Endodermal cell (in vitro differentiated cells): Measurements from ENCODE around the gene HOXB1. TPM values are rescaled to one million over a fixed set of nuclear protein-coding genes. Genes with fewer than 3 reads are reported as not detected.

Experiments
- DNase-seq: peaks from one replicate; pipeline ENCODE4 v3.0.0-alpha.2; 2017
- H3K27ac ChIP-seq: 2 replicates; pipeline ENCODE4 v1.5.1; 2013; ENCODE audit warnings: mild to moderate bottlenecking, low read depth, low read length, moderate library complexity
- H3K27me3 ChIP-seq: 2 replicates; pipeline ENCODE4 v1.6.1; 2013; ENCODE audit warnings: mild to moderate bottlenecking, low read length, moderate library complexity; ENCODE audit not compliant: insufficient read depth, control insufficient read depth, poor library complexity, severe bottlenecking
- H3K36me3 ChIP-seq: 2 replicates; pipeline ENCODE4 v1.7.0; 2013; ENCODE audit warnings: mild to moderate bottlenecking, low read length, moderate library complexity; ENCODE audit not compliant: control insufficient read depth, insufficient read depth
- H3K4me1 ChIP-seq: one replicate; pipeline ENCODE4 v1.7.0; 2013; ENCODE audit warnings: low read length; ENCODE audit not compliant: control insufficient read depth, insufficient read depth
- H3K4me3 ChIP-seq: 2 replicates; pipeline ENCODE4 v1.5.1; 2013; ENCODE audit warnings: mild to moderate bottlenecking, low read length, moderate library complexity
- H3K9ac ChIP-seq: 2 replicates; pipeline ENCODE4 v1.6.1; 2013; ENCODE audit warnings: mild to moderate bottlenecking, low read length, moderate library complexity; ENCODE audit not compliant: poor library complexity, severe bottlenecking; ENCODE audit errors: extremely low read depth
- H3K9me3 ChIP-seq: 2 replicates; pipeline ENCODE4 v1.6.1; 2013; ENCODE audit warnings: mild to moderate bottlenecking, low read length, moderate library complexity; ENCODE audit not compliant: control insufficient read depth
- H3K27ac Mint-ChIP-seq: 2 replicates; pipeline ENCODE4 v1.8.0; 2020; ENCODE audit warnings: mixed read lengths
- H3K27me3 Mint-ChIP-seq: 2 replicates; pipeline ENCODE4 v1.8.0; 2021; ENCODE audit warnings: mild to moderate bottlenecking, mixed read lengths; ENCODE audit not compliant: insufficient read depth
- H3K36me3 Mint-ChIP-seq: 2 replicates; pipeline ENCODE4 v1.8.0; 2020; ENCODE audit warnings: low read depth, mixed read lengths
- H3K4me1 Mint-ChIP-seq: 2 replicates; pipeline ENCODE4 v1.8.0; 2020; ENCODE audit warnings: mixed read lengths
- H3K4me3 Mint-ChIP-seq: 2 replicates; pipeline ENCODE4 v1.8.0; 2020; ENCODE audit warnings: mild to moderate bottlenecking, moderate library complexity, mixed read lengths
- H3K9me3 Mint-ChIP-seq: 2 replicates; pipeline ENCODE4 v1.8.0; 2020; ENCODE audit warnings: mild to moderate bottlenecking, mixed read lengths
- WGBS, 2 experiments: methylation state at CpG; one replicate each; pipeline versions ENCODE4 v1.1.5 to v1.1.7; 2013; ENCODE audit warnings: missing lambda C conversion rate in 2 of 2, mixed read lengths in 1 of 2; ENCODE audit not compliant: insufficient coverage in 1 of 2, insufficient read length in 1 of 2; 5-methylcytosine and 5-hydroxymethylcytosine counted together
- total RNA-seq, 2 donors: library from RNA; stranded (reverse); fragmentation: NEBNext Ultra II Directional in 1 of 2; extraction: Animal tissue kit (Norgen Biotek cat#: 25700) in 1 of 2; gene quantifications; 2 replicates in 1 of 2; 3 replicates in 1 of 2; pipeline ENCODE4 v1.2.1, GENCODE V29; 2021
- TF ChIP-seq, protein P1 (sequence below): fragments of 200-600 bp; sonication (generic); conservative IDR thresholded peaks from 2 replicates; pipeline ENCODE4 v1.5.0; 2021; ENCODE audit warnings: antibody characterized with exemption, mild to moderate bottlenecking

Gene HOXB1
- total RNA-seq, 2 donors from 2014 or later, result not detected

GRCh38 chr17:48520631-48521079, 10.2 kb downstream of the HOXB1 start:
- Mint-ChIP-seq H3K4me1 (peaks cover 20% of the 10 kb centered on the region), H3K27me3 (peaks cover 91% of the 10 kb centered on the region), H3K36me3 (no peaks in the 10 kb centered on the region), H3K27ac (no peak overlapping the region), H3K9me3 (no peaks in the 10 kb centered on the region), H3K4me3 (no peak overlapping the region)
- peak overlapping the region; percentile 75 for H3K27ac ChIP-seq
- 20 to 59% methylated on average over 1 of the region's 1 CpG for WGBS, 2 experiments
- DNase-seq, result peak; percentile 68
- H3K9me3 ChIP-seq, result no peaks in the 10 kb centered on the region
- peaks cover 11% of the 10 kb centered on the region for H3K4me1 ChIP-seq
- peaks cover 35% of the 10 kb centered on the region for H3K27me3 ChIP-seq
- no peak overlapping the region for H3K9ac ChIP-seq
- H3K4me3 ChIP-seq, result no peak overlapping the region
- TF ChIP-seq, protein P1, sequence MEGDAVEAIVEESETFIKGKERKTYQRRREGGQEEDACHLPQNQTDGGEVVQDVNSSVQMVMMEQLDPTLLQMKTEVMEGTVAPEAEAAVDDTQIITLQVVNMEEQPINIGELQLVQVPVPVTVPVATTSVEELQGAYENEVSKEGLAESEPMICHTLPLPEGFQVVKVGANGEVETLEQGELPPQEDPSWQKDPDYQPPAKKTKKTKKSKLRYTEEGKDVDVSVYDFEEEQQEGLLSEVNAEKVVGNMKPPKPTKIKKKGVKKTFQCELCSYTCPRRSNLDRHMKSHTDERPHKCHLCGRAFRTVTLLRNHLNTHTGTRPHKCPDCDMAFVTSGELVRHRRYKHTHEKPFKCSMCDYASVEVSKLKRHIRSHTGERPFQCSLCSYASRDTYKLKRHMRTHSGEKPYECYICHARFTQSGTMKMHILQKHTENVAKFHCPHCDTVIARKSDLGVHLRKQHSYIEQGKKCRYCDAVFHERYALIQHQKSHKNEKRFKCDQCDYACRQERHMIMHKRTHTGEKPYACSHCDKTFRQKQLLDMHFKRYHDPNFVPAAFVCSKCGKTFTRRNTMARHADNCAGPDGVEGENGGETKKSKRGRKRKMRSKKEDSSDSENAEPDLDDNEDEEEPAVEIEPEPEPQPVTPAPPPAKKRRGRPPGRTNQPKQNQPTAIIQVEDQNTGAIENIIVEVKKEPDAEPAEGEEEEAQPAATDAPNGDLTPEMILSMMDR, result no peak
- H3K36me3 ChIP-seq, result no peaks in the 10 kb centered on the region

DNA sequence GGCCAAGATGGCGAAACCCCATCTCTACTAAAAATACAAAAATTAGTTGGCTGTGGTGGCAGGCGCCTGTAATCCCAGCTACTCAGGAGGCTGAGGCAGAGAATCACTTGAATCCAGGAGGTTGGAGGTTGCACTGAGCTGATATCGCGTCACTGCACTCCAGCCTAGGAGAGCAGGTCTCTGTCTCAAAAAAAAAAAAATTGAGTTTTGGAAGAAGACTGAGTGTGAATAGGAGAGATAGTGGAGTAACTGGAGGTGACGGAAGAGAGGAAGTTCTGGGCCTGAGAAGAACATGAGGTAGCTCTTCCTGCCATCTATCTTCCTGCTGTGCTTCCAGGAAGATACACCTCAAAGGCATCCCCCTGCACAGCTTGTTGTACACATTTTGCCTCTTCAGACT, 11.4 kb downstream of the HOXB1 start:
- H3K27ac Mint-ChIP-seq, result no peak overlapping the region
- H3K27ac ChIP-seq, result no peak overlapping the region
- peak; percentile 44 for DNase-seq
- TF ChIP-seq, protein P1, result no peak
- H3K9me3 Mint-ChIP-seq, result no peaks in the 10 kb centered on the region
- H3K36me3 Mint-ChIP-seq, result no peaks in the 10 kb centered on the region
- peaks cover 25% of the 10 kb centered on the region for H3K27me3 ChIP-seq
- no peaks in the 10 kb centered on the region for H3K36me3 ChIP-seq
- no peaks in the 10 kb centered on the region for H3K9me3 ChIP-seq
- H3K4me1 Mint-ChIP-seq, result peaks cover 24% of the 10 kb centered on the region
- no peak overlapping the region for H3K4me3 Mint-ChIP-seq
- peaks cover 16% of the 10 kb centered on the region for H3K4me1 ChIP-seq
- no peak overlapping the region for H3K9ac ChIP-seq
- H3K4me3 ChIP-seq, result no peak overlapping the region
- 80 to 81% methylated on average over 4 to 5 of the region's 5 CpGs for WGBS, 2 experiments
- H3K27me3 Mint-ChIP-seq, result peaks cover 91% of the 10 kb centered on the region

GRCh38 chr17:48517478-48517877, 13.3 kb downstream of the HOXB1 start:
- H3K27ac Mint-ChIP-seq, result no peak overlapping the region
- TF ChIP-seq, protein P1, result no peak
- H3K4me1 Mint-ChIP-seq, result peaks cover 39% of the 10 kb centered on the region
- no peak overlapping the region for H3K4me3 ChIP-seq
- H3K9me3 ChIP-seq, result no peaks in the 10 kb centered on the region
- H3K36me3 ChIP-seq, result no peaks in the 10 kb centered on the region
- peaks cover 87% of the 10 kb centered on the region for H3K27me3 Mint-ChIP-seq
- no peak overlapping the region for H3K4me3 Mint-ChIP-seq
- DNase-seq, result no peak
- H3K4me1 ChIP-seq, result peaks cover 22% of the 10 kb centered on the region
- H3K36me3 Mint-ChIP-seq, result no peaks in the 10 kb centered on the region
- H3K9ac ChIP-seq, result no peak overlapping the region
- H3K27me3 ChIP-seq, result peaks cover 6% of the 10 kb centered on the region
- whole genome bisulfite sequencing, 2 experiments, result 55 to 57% methylated on average over 1 to 3 of the region's 3 CpGs
- H3K9me3 Mint-ChIP-seq, result no peaks in the 10 kb centered on the region
- no peak overlapping the region for H3K27ac ChIP-seq
